LNCaP clone FGC (cell line): ENCODE results near the gene DOCK4.
"Not testable (repeated sequence)": the region's sequence is repeated elsewhere in the genome, so short reads cannot be mapped to it uniquely, and the experiment has no call there.

ENCODE experiments used
- DNase-seq: peaks from one replicate; pipeline ENCODE4 v3.0.0-alpha.2; 2011; ENCODE audit warnings: low read depth
- H3K4me3 ChIP-seq: 2 replicates; pipeline ENCODE4 v1.5.1; 2011; ENCODE audit warnings: mild to moderate bottlenecking, low read depth, low read length, control low read depth
- TF ChIP-seq, protein P1 (sequence below): IDR thresholded peaks from 2 replicates; pipeline ENCODE4 v1.5.1; 2012; ENCODE audit warnings: mild to moderate bottlenecking; ENCODE audit not compliant: control insufficient read depth, insufficient read depth; ENCODE audit errors: extremely low read depth

Gene DOCK4

DNA sequence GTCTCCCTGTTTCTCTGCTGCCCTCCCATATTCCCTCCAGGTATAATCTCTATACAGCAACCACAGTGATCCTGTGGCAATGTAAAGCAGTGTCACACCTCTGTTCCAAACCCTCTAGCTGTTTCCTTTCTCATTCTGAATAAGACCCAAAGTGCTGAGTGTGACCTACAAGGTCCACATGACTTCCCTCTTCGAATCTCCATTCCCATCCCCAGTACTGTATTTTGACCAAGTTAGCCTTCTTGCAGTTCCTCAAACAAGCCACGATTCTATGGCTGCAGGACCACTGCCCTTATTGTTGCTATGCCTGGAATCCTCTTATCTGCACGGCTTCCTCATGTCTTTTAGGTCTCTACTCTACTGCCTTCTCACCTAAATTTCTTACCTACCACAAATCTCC is 291.9 kb downstream of the DOCK4 start:
- no peak overlapping the region for H3K4me3 ChIP-seq
- DNase-seq = no peak
- TF ChIP-seq, protein P1, sequence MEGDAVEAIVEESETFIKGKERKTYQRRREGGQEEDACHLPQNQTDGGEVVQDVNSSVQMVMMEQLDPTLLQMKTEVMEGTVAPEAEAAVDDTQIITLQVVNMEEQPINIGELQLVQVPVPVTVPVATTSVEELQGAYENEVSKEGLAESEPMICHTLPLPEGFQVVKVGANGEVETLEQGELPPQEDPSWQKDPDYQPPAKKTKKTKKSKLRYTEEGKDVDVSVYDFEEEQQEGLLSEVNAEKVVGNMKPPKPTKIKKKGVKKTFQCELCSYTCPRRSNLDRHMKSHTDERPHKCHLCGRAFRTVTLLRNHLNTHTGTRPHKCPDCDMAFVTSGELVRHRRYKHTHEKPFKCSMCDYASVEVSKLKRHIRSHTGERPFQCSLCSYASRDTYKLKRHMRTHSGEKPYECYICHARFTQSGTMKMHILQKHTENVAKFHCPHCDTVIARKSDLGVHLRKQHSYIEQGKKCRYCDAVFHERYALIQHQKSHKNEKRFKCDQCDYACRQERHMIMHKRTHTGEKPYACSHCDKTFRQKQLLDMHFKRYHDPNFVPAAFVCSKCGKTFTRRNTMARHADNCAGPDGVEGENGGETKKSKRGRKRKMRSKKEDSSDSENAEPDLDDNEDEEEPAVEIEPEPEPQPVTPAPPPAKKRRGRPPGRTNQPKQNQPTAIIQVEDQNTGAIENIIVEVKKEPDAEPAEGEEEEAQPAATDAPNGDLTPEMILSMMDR = no peak

GRCh38 chr7:111911166-111911961 is 294.8 kb downstream of the DOCK4 start:
- TF ChIP-seq, protein P1 = no peak
- no peak for DNase-seq
- no peak overlapping the region for H3K4me3 ChIP-seq

DNA sequence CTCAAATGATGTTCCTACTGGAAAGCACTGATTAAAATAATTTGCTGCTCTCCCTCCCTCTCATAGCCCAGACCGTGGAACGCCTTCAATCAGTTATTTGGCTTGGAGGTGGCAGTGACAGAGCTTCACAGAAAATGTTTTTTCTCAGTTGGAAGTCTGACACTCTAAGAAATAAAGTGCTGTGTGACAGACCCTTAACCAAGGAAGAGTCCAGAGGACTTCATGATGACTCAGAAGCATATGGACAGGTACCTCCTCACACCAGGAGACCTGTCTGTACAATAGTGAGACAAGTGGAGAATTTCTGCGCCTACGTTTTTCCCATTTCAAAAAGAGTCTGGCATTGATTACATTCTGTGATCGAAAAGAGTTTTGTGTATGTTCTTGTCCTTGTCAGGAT is 295.5 kb downstream of the DOCK4 start:
- DNase-seq = no peak
- no peak overlapping the region for H3K4me3 ChIP-seq
- TF ChIP-seq, protein P1 = no peak

- DNase-seq = peak; percentile 34
- H3K4me3 ChIP-seq = not testable (repeated sequence)
Observed at GRCh38 chr7:111908673-111909072, 297.5 kb downstream of the DOCK4 start.

DNA sequence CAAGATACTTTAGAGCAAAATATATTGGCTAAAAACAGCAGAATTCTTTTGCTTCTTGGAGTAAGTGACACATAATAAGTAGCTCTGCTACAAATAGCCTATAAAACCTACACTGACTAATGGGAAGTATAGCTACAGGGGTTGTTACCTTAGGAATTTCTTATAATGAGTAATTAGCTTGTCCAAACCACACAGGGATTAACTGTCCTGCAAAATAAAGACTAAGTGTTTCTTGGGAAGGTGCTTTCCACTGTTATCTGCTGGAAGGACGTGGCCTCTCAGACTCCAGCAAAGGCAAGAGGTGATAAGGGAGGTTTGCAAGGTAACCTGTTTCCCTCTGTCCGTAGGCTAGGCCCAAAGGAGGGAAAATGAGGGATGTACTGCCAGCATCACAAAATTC is 302.4 kb downstream of the DOCK4 start:
- DNase-seq = no peak
- TF ChIP-seq, protein P1 = no peak
- no peak overlapping the region for H3K4me3 ChIP-seq

- H3K4me3 ChIP-seq = no peak overlapping the region
- DNase-seq = no peak
- TF ChIP-seq, protein P1 = no peak
Observed at GRCh38 chr7:111903016-111903415, 303.2 kb downstream of the DOCK4 start.

GRCh38 chr7:111900283-111900682 is 305.9 kb downstream of the DOCK4 start:
- H3K4me3 ChIP-seq = no peak overlapping the region
- DNase-seq = no peak
- TF ChIP-seq, protein P1 = no peak
